Loucy (cell line): ENCODE results near the gene GSTP1.

ENCODE experiments used
- EZH2phosphoT487 ChIP-seq: fragments of 200-600 bp; IDR thresholded peaks from 2 replicates; pipeline ENCODE4 v1.6.1; 2018; ENCODE audit warnings: antibody characterized with exemption, mild to moderate bottlenecking, moderate library complexity, borderline replicate concordance
- TF ChIP-seq, protein P1 (sequence below): fragments of 200-600 bp; sonication (generic); conservative IDR thresholded peaks from 2 replicates; pipeline ENCODE4 v1.5.1; 2014; ENCODE audit warnings: mild to moderate bottlenecking, antibody characterized with exemption, low read length

DNA sequence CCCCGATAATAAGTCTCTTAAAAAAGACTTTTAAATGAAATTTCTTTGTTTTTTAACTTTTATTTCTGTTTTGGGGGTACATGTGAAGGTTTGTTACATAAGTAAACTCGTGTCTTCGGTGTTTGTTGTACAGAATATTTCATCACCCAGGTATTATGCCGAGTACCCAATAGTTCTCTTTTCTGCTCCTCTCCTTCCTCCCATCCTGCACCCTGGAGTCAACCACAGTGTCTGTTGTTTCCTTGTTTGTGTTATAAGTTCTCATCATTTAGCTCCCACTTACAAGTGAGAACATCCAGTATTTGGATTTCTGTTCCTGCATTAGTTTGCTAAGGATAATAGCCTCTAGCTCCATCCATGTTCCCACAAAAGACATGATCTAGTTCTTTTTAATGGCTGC is 1.6 kb upstream of the GSTP1 start:
- TF ChIP-seq, protein P1, sequence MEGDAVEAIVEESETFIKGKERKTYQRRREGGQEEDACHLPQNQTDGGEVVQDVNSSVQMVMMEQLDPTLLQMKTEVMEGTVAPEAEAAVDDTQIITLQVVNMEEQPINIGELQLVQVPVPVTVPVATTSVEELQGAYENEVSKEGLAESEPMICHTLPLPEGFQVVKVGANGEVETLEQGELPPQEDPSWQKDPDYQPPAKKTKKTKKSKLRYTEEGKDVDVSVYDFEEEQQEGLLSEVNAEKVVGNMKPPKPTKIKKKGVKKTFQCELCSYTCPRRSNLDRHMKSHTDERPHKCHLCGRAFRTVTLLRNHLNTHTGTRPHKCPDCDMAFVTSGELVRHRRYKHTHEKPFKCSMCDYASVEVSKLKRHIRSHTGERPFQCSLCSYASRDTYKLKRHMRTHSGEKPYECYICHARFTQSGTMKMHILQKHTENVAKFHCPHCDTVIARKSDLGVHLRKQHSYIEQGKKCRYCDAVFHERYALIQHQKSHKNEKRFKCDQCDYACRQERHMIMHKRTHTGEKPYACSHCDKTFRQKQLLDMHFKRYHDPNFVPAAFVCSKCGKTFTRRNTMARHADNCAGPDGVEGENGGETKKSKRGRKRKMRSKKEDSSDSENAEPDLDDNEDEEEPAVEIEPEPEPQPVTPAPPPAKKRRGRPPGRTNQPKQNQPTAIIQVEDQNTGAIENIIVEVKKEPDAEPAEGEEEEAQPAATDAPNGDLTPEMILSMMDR: no peak
- no peak for TF ChIP-seq EZH2phosphoT487
